Fibroblast of the aortic adventitia (primary cell): ENCODE data around the gene HAPLN1. TPM values are rescaled to one million over a fixed set of nuclear protein-coding genes. Genes with fewer than 3 reads are reported as not detected.

ENCODE experiments used
- DNase-seq: peaks from one replicate; pipeline ENCODE4 v3.0.0-alpha.2; 2010; ENCODE audit warnings: low read depth
- H3K4me3 ChIP-seq: 2 replicates; pipeline ENCODE4 v1.5.1; 2011; ENCODE audit warnings: low read depth, mild to moderate bottlenecking, control low read depth, low read length, moderate library complexity
- CTCF ChIP-seq: IDR thresholded peaks from 2 replicates; pipeline ENCODE4 v1.5.1; 2011; ENCODE audit warnings: mild to moderate bottlenecking, low read length, control low read depth, inconsistent platforms; ENCODE audit not compliant: insufficient read depth
- total RNA-seq: library from RNA; depleted of rRNA; stranded (reverse); fragments of >200 nt; gene quantifications from 2 replicates; pipeline ENCODE4 v1.2.3, GENCODE V29; 2012; ENCODE audit warnings: low replicate concordance

HAPLN1 gene
- total RNA-seq, 1 donor = 1.3 TPM

GRCh38 chr5:83709973-83710372 lies 10.7 kb downstream of the HAPLN1 start:
- no peak overlapping the region for H3K4me3 ChIP-seq
- no peak for DNase-seq
- TF ChIP-seq CTCF = no peak

- TF ChIP-seq CTCF = no peak
Measured at GRCh38 chr5:83708170-83708569, 12.5 kb downstream of the HAPLN1 start.

GRCh38 chr5:83703059-83703458 lies 17.6 kb downstream of the HAPLN1 start:
- H3K4me3 ChIP-seq = no peak overlapping the region
- no peak for DNase-seq
- TF ChIP-seq CTCF = no peak

More at GRCh38 chr5:83708170-83708569, 12.5 kb downstream of the HAPLN1 start:
- DNase-seq = no peak
- H3K4me3 ChIP-seq = no peak overlapping the region

- H3K4me3 ChIP-seq = no peak overlapping the region
- TF ChIP-seq CTCF = no peak
- DNase-seq = peak; percentile 38
Measured at GRCh38 chr5:83701886-83702285, 18.8 kb downstream of the HAPLN1 start.

- DNase-seq = no peak
Measured at GRCh38 chr5:83689881-83690280, 30.8 kb downstream of the HAPLN1 start.

GRCh38 chr5:83688281-83688680 lies 32.4 kb downstream of the HAPLN1 start:
- H3K4me3 ChIP-seq = no peak overlapping the region
- DNase-seq = no peak
- TF ChIP-seq CTCF = no peak

More at GRCh38 chr5:83689881-83690280, 30.8 kb downstream of the HAPLN1 start:
- no peak for TF ChIP-seq CTCF
- H3K4me3 ChIP-seq = no peak overlapping the region

- no peak overlapping the region for H3K4me3 ChIP-seq
- DNase-seq = no peak
- no peak for TF ChIP-seq CTCF
Measured at GRCh38 chr5:83687124-83687619, 33.5 kb downstream of the HAPLN1 start.
